ENCODE data around the gene SPRR2E.
"Not testable (repeated sequence)": the region's sequence is repeated elsewhere in the genome, so short reads cannot be mapped to it uniquely, and the experiment has no call there.

The SPRR2E gene

GRCh38 chr1:153127296-153127695 lies 33.0 kb upstream of the SPRR2E start:
- no peak for DNase-seq
- WGBS (ENCODE audit: extremely low coverage, insufficient coverage, low lambda C conversion rate), result no CpG with 5 or more reads among the region's 2 CpGs

GRCh38 chr1:153125536-153125935 lies 31.2 kb upstream of the SPRR2E start:
- no peaks in the 10 kb centered on the region for H3K27me3 ChIP-seq (ENCODE audit: insufficient read depth, low read length, poor library complexity)
- no peak overlapping the region for H3K18ac ChIP-seq (ENCODE audit: low read length)
- no peak overlapping the region for H3K4ac ChIP-seq (ENCODE audit: low read depth, low read length)
- H4K5ac ChIP-seq (ENCODE audit: low read length), result no peak overlapping the region
- H2BK5ac ChIP-seq (ENCODE audit: low read length), result no peak overlapping the region
- no peaks in the 10 kb centered on the region for H3K79me1 ChIP-seq (ENCODE audit: low read length)
- no CpG with 5 or more reads among the region's 1 CpG for WGBS (ENCODE audit: extremely low coverage, insufficient coverage, low lambda C conversion rate)
- no peak overlapping the region for H2BK120ac ChIP-seq (ENCODE audit: low read depth, low read length)
- H3K4me1 ChIP-seq (ENCODE audit: control insufficient read depth, low read depth, low read length), result peaks cover 2% of the 10 kb centered on the region
- no peak overlapping the region for H3K4me3 ChIP-seq (ENCODE audit: low read length)
- no peak overlapping the region for H2BK15ac ChIP-seq (replicated peaks; ENCODE audit: low read depth)
- no peak overlapping the region for H4K8ac ChIP-seq (ENCODE audit: low read depth, low read length)
- H3K4me2 ChIP-seq (ENCODE audit: low read length), result no peak overlapping the region
- H2AK5ac ChIP-seq (ENCODE audit: low read length), result no peak overlapping the region
- no peaks in the 10 kb centered on the region for H3K79me2 ChIP-seq (ENCODE audit: control insufficient read depth, insufficient read depth, low read length)
- H3K27ac ChIP-seq (ENCODE audit: low read depth, low read length), result no peak overlapping the region
- no peaks in the 10 kb centered on the region for H3K36me3 ChIP-seq (ENCODE audit: control insufficient read depth, insufficient read depth, low read length)
- H3K23ac ChIP-seq (ENCODE audit: low read length), result no peak overlapping the region
- H3K56ac ChIP-seq (ENCODE audit: low read length), result no peak overlapping the region
- DNase-seq, result no peak
- no peak overlapping the region for H3K9ac ChIP-seq (ENCODE audit: low read length)

More at GRCh38 chr1:153127296-153127695, 33.0 kb upstream of the SPRR2E start:
- no peak overlapping the region for H3K4ac ChIP-seq (ENCODE audit: low read depth, low read length)
- no peak overlapping the region for H2BK15ac ChIP-seq (replicated peaks; ENCODE audit: low read depth)
- no peak overlapping the region for H3K56ac ChIP-seq (ENCODE audit: low read length)
- no peak overlapping the region for H2BK120ac ChIP-seq (ENCODE audit: low read depth, low read length)
- no peaks in the 10 kb centered on the region for H3K79me1 ChIP-seq (ENCODE audit: low read length)
- H4K5ac ChIP-seq (ENCODE audit: low read length), result no peak overlapping the region
- H3K36me3 ChIP-seq (ENCODE audit: control insufficient read depth, insufficient read depth, low read length), result no peaks in the 10 kb centered on the region
- H3K18ac ChIP-seq (ENCODE audit: low read length), result no peak overlapping the region
- H3K27ac ChIP-seq (ENCODE audit: low read depth, low read length), result no peak overlapping the region
- H3K27me3 ChIP-seq (ENCODE audit: insufficient read depth, low read length, poor library complexity), result no peaks in the 10 kb centered on the region
- H3K4me1 ChIP-seq (ENCODE audit: control insufficient read depth, low read depth, low read length), result peaks cover 2% of the 10 kb centered on the region
- no peak overlapping the region for H3K4me2 ChIP-seq (ENCODE audit: low read length)
- no peak overlapping the region for H2BK5ac ChIP-seq (ENCODE audit: low read length)
- no peak overlapping the region for H4K8ac ChIP-seq (ENCODE audit: low read depth, low read length)
- H2AK5ac ChIP-seq (ENCODE audit: low read length), result no peak overlapping the region
- no peak overlapping the region for H3K9ac ChIP-seq (ENCODE audit: low read length)
- no peak overlapping the region for H3K23ac ChIP-seq (ENCODE audit: low read length)
- H3K79me2 ChIP-seq (ENCODE audit: control insufficient read depth, insufficient read depth, low read length), result no peaks in the 10 kb centered on the region
- no peak overlapping the region for H3K4me3 ChIP-seq (ENCODE audit: low read length)

- not testable (repeated sequence) for H3K4me3 ChIP-seq (ENCODE audit: low read length); H3K27ac ChIP-seq (ENCODE audit: low read depth, low read length)
Observed at GRCh38 chr1:153123793-153124192, 29.5 kb upstream of the SPRR2E start.

GRCh38 chr1:153122831-153123421 lies 28.6 kb upstream of the SPRR2E start:
- H3K4ac ChIP-seq (ENCODE audit: low read depth, low read length), result no peak overlapping the region
- no peak overlapping the region for H2AK5ac ChIP-seq (ENCODE audit: low read length)
- peaks cover 2% of the 10 kb centered on the region for H3K4me1 ChIP-seq (ENCODE audit: control insufficient read depth, low read depth, low read length)
- peak overlapping the region; percentile 96 for H3K27ac ChIP-seq (ENCODE audit: low read depth, low read length)
- H3K56ac ChIP-seq (ENCODE audit: low read length), result peak overlapping the region; percentile 80
- no peak overlapping the region for H3K4me2 ChIP-seq (ENCODE audit: low read length)
- peak overlapping the region; percentile 98 for H2BK5ac ChIP-seq (ENCODE audit: low read length)
- H3K79me1 ChIP-seq (ENCODE audit: low read length), result no peaks in the 10 kb centered on the region
- no peaks in the 10 kb centered on the region for H3K27me3 ChIP-seq (ENCODE audit: insufficient read depth, low read length, poor library complexity)
- no peaks in the 10 kb centered on the region for H3K79me2 ChIP-seq (ENCODE audit: control insufficient read depth, insufficient read depth, low read length)
- H3K23ac ChIP-seq (ENCODE audit: low read length), result no peak overlapping the region
- H3K9ac ChIP-seq (ENCODE audit: low read length), result no peak overlapping the region
- no peak overlapping the region for H4K8ac ChIP-seq (ENCODE audit: low read depth, low read length)
- H3K4me3 ChIP-seq (ENCODE audit: low read length), result no peak overlapping the region
- H3K18ac ChIP-seq (ENCODE audit: low read length), result no peak overlapping the region
- H4K5ac ChIP-seq (ENCODE audit: low read length), result peak overlapping the region; percentile 74
- DNase-seq, result peak; percentile 97
- no CpG with 5 or more reads among the region's 3 CpGs for WGBS (ENCODE audit: extremely low coverage, insufficient coverage, low lambda C conversion rate)
- H2BK15ac ChIP-seq (replicated peaks; ENCODE audit: low read depth), result peak overlapping the region; percentile 8
- H3K36me3 ChIP-seq (ENCODE audit: control insufficient read depth, insufficient read depth, low read length), result no peaks in the 10 kb centered on the region
- no peak overlapping the region for H2BK120ac ChIP-seq (ENCODE audit: low read depth, low read length)

More at GRCh38 chr1:153123793-153124192, 29.5 kb upstream of the SPRR2E start:
- not testable (repeated sequence) for H3K4me1 ChIP-seq (ENCODE audit: control insufficient read depth, low read depth, low read length); H3K27me3 ChIP-seq (ENCODE audit: insufficient read depth, low read length, poor library complexity); H2AK5ac ChIP-seq (ENCODE audit: low read length); H3K23ac ChIP-seq (ENCODE audit: low read length); H3K79me1 ChIP-seq (ENCODE audit: low read length); H3K18ac ChIP-seq (ENCODE audit: low read length); H4K8ac ChIP-seq (ENCODE audit: low read depth, low read length); H3K9ac ChIP-seq (ENCODE audit: low read length); H3K79me2 ChIP-seq (ENCODE audit: control insufficient read depth, insufficient read depth, low read length); H2BK5ac ChIP-seq (ENCODE audit: low read length); H3K56ac ChIP-seq (ENCODE audit: low read length); H3K4ac ChIP-seq (ENCODE audit: low read depth, low read length); H3K4me2 ChIP-seq (ENCODE audit: low read length); H2BK120ac ChIP-seq (ENCODE audit: low read depth, low read length); H4K5ac ChIP-seq (ENCODE audit: low read length); H3K36me3 ChIP-seq (ENCODE audit: control insufficient read depth, insufficient read depth, low read length)
- H2BK15ac ChIP-seq (replicated peaks; ENCODE audit: low read depth), result peak overlapping the region; percentile 57
- DNase-seq, result peak; percentile 38
- no CpG with 5 or more reads among the region's 8 CpGs for WGBS (ENCODE audit: extremely low coverage, insufficient coverage, low lambda C conversion rate)

GRCh38 chr1:153120945-153121344 lies 26.6 kb upstream of the SPRR2E start:
- Histone ChIP-seq H3K79me1 (ENCODE audit: low read length) (no peaks in the 10 kb centered on the region), H3K4ac (ENCODE audit: low read depth, low read length) (no peak overlapping the region), H2BK120ac (ENCODE audit: low read depth, low read length) (no peak overlapping the region), H3K9ac (ENCODE audit: low read length) (no peak overlapping the region), H3K36me3 (ENCODE audit: control insufficient read depth, insufficient read depth, low read length) (no peaks in the 10 kb centered on the region), H3K18ac (ENCODE audit: low read length) (no peak overlapping the region), H3K4me2 (ENCODE audit: low read length) (no peak overlapping the region), H3K4me3 (ENCODE audit: low read length) (no peak overlapping the region), H4K5ac (ENCODE audit: low read length) (no peak overlapping the region), H2BK5ac (ENCODE audit: low read length) (no peak overlapping the region), H2AK5ac (ENCODE audit: low read length) (no peak overlapping the region), H4K8ac (ENCODE audit: low read depth, low read length) (no peak overlapping the region), H2BK15ac (replicated peaks; ENCODE audit: low read depth) (no peak overlapping the region), H3K27me3 (ENCODE audit: insufficient read depth, low read length, poor library complexity) (no peaks in the 10 kb centered on the region), H3K79me2 (ENCODE audit: control insufficient read depth, insufficient read depth, low read length) (no peaks in the 10 kb centered on the region), H3K4me1 (ENCODE audit: control insufficient read depth, low read depth, low read length) (peaks cover 2% of the 10 kb centered on the region), H3K56ac (ENCODE audit: low read length) (no peak overlapping the region), H3K27ac (ENCODE audit: low read depth, low read length) (no peak overlapping the region), H3K23ac (ENCODE audit: low read length) (no peak overlapping the region)
- no peak for DNase-seq

- no peak for DNase-seq
- H3K18ac ChIP-seq (ENCODE audit: low read length), result no peak overlapping the region
- no CpG with 5 or more reads among the region's 3 CpGs for WGBS (ENCODE audit: extremely low coverage, insufficient coverage, low lambda C conversion rate)
Observed at GRCh38 chr1:153119491-153119971, 25.2 kb upstream of the SPRR2E start.

More at GRCh38 chr1:153119491-153119971, 25.2 kb upstream of the SPRR2E start:
- H3K23ac ChIP-seq (ENCODE audit: low read length), result no peak overlapping the region
- H3K27me3 ChIP-seq (ENCODE audit: insufficient read depth, low read length, poor library complexity), result no peaks in the 10 kb centered on the region
- peaks cover 2% of the 10 kb centered on the region for H3K4me1 ChIP-seq (ENCODE audit: control insufficient read depth, low read depth, low read length)
- no peak overlapping the region for H2BK120ac ChIP-seq (ENCODE audit: low read depth, low read length)
- no peak overlapping the region for H3K56ac ChIP-seq (ENCODE audit: low read length)
- no peaks in the 10 kb centered on the region for H3K79me2 ChIP-seq (ENCODE audit: control insufficient read depth, insufficient read depth, low read length)
- no peak overlapping the region for H4K5ac ChIP-seq (ENCODE audit: low read length)
- no peak overlapping the region for H3K4ac ChIP-seq (ENCODE audit: low read depth, low read length)
- no peak overlapping the region for H2AK5ac ChIP-seq (ENCODE audit: low read length)
- H2BK15ac ChIP-seq (replicated peaks; ENCODE audit: low read depth), result no peak overlapping the region
- H3K9ac ChIP-seq (ENCODE audit: low read length), result no peak overlapping the region
- H3K4me2 ChIP-seq (ENCODE audit: low read length), result no peak overlapping the region
- H3K27ac ChIP-seq (ENCODE audit: low read depth, low read length), result no peak overlapping the region
- H3K79me1 ChIP-seq (ENCODE audit: low read length), result no peaks in the 10 kb centered on the region
- H4K8ac ChIP-seq (ENCODE audit: low read depth, low read length), result no peak overlapping the region
- H3K36me3 ChIP-seq (ENCODE audit: control insufficient read depth, insufficient read depth, low read length), result no peaks in the 10 kb centered on the region
- no peak overlapping the region for H3K4me3 ChIP-seq (ENCODE audit: low read length)
- no peak overlapping the region for H2BK5ac ChIP-seq (ENCODE audit: low read length)
